Subcutaneous adipose tissue (tissue), 4 donors: ENCODE measurements around the gene DHX34. TPM values are rescaled to one million over a fixed set of nuclear protein-coding genes. Genes with fewer than 3 reads are reported as not detected.

ENCODE experiments used
- total RNA-seq, 4 donors: library from RNA; depleted of rRNA; stranded (reverse); fragments of >200 nt; gene quantifications; one replicate each; pipeline ENCODE4 v1.1.0, GENCODE V29; 2016
- TF ChIP-seq, protein P1 (sequence below): fragments of 450-650 bp; IDR thresholded peaks from one replicate; pipeline ENCODE4 v1.5.1; 2016; ENCODE audit warnings: low read depth, mild to moderate bottlenecking, control low read depth, antibody characterized with exemption, moderate library complexity

The DHX34 gene
- total RNA-seq, 4 donors from 2014 or later, result 7.3 to 8.2 (median 8.1) TPM

DNA sequence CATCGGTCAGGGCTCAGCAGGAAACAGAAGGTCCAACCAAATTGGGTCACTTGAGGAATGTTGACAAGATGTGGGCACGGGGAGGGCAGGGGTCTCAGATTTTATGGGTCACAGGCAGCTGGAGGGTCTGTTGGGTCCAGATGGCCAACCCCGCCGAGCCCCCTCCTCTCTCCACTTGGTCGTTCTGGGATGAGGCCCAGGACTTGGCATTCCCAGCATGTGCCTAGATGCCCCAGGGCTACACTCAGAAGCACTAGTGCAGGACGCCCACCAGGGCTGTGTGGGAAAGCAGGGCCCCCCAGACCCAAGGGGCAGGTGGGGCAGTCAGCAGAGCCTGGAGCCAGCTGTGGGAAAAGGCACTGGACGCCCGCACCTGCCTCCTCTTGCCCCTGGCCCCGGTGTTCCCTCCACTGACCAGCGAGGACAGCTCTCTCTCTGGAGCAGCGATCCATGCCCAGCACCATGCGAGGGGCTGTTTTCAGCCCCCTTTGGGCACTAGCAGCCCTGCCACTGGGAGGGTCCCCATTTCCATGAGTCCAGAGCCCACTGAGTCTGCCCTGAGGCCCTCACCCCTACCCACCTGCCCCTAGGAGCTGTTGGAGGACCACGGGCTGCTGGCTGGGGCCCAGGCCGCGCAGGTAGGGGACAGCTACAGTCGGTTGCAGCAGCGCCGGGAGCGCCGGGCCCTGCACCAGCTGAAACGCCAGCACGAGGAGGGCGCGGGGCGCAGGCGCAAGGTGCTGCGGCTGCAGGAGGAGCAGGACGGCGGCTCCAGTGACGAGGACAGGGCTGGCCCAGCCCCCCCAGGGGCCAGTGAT, 26.0 kb downstream of the DHX34 start:
- TF ChIP-seq, protein P1, sequence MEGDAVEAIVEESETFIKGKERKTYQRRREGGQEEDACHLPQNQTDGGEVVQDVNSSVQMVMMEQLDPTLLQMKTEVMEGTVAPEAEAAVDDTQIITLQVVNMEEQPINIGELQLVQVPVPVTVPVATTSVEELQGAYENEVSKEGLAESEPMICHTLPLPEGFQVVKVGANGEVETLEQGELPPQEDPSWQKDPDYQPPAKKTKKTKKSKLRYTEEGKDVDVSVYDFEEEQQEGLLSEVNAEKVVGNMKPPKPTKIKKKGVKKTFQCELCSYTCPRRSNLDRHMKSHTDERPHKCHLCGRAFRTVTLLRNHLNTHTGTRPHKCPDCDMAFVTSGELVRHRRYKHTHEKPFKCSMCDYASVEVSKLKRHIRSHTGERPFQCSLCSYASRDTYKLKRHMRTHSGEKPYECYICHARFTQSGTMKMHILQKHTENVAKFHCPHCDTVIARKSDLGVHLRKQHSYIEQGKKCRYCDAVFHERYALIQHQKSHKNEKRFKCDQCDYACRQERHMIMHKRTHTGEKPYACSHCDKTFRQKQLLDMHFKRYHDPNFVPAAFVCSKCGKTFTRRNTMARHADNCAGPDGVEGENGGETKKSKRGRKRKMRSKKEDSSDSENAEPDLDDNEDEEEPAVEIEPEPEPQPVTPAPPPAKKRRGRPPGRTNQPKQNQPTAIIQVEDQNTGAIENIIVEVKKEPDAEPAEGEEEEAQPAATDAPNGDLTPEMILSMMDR, result no peak

DNA sequence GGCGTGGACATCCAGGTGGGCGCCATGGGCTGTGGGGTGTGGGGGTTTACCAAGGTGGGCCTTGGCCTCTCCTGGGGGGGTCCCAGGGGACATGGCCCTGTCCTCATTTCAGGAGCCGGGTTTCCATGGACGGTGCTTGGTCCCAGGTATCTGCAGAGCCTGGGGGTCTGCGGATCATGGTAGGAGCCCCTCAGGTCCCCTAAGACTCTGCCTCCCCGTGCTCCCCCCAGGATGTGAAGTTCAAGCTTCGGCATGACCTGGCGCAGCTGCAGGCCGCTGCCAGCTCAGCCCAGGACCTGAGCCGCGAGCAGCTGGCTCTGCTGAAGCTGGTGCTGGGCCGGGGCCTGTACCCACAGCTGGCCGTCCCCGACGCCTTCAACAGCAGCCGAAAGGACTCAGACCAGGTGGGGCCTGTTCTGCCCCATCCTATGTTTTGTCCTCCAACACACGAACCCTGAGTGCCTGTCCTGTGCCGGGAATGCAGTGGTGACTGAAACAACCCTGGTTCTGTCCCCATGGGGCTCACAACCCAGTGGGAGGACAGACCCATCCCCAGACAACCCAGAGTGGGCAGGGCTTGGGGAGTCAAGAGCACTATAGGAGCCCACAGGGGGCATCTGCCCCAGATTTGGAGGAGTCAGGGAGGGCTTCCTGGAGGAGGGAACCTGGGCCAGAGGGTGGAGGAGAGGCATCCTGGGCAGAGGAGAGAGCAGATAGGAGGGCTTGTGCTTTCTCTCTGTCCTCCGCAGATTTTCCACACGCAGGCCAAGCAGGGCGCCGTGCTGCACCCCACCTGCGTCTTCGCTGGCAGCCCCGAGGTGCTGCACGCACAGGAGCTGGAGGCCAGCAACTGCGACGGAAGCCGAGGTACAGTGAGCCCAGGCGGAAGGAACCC, 26.8 kb downstream of the DHX34 start:
- TF ChIP-seq, protein P1, result no peak

DNA sequence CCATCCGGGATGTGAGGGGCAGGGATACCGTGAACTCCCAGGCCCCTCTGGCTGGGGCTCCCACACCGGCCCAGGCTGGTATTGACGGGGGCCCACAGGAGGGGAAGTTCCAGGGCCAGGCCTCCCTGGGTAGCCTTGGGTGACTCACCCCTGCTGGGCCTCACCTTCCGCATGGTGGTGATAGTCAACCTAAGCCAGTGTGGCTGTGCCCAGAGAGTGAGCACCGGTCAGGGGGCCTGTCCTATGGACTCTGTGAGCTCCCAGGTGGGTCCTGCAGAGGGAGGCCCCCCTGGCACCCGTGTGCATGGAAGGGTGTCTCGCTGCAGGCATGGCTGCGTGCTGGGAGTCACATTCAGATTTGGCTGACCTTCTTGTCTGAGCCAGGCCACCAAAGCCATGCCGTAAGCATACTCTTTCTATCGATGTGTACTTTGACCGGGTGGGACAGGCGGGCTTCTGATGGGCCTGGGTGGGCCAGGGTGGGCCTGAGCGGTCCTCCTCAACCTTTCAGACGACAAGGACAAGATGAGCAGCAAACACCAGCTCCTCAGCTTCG, 27.6 kb downstream of the DHX34 start:
- TF ChIP-seq, protein P1, result no peak

DNA sequence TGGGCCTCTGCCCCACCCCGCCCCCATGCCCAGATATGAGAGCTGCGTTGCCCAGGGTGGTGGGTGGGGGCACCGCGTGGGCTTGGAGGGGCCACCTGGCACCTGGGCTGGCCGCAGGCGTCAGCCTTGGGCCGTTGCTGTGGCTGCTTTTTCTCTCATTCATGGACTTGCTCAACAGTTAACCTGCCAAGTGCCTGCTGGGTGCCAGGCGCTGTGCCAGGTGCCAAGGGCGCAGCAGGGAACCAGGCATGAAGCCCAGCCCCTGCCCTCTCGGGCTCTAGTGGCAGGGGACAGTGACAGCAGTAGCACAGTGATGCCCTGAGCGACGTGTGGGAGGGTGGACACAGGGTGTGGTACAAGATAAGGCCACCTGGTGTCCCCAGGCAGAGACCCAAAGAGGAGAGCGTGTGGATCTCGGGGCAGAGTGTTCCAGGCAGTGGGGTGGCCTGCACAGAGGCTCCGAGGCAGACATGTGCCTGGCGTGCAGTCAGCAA, 28.1 kb downstream of the DHX34 start:
- TF ChIP-seq, protein P1, result no peak

DNA sequence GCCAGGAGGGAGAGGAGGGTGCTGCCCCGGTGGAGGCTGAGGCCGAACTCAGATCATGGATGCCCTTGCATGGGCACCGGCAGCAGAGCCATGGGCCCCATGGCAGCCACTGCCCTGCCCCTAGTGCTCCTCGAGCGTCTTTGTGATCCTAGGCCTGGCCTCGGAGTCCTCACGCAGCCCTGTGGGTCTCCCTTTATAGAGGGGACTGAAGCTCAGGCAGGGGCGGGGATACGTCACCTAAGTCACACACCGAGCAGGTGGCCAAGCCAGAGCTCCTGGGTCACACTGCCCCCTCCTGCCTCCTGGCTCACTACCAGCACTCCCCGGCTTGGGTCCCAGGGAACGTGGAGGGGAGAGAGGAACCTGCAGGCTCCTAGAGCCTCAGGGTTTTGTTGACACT, 28.7 kb downstream of the DHX34 start:
- TF ChIP-seq, protein P1, result no peak

DNA sequence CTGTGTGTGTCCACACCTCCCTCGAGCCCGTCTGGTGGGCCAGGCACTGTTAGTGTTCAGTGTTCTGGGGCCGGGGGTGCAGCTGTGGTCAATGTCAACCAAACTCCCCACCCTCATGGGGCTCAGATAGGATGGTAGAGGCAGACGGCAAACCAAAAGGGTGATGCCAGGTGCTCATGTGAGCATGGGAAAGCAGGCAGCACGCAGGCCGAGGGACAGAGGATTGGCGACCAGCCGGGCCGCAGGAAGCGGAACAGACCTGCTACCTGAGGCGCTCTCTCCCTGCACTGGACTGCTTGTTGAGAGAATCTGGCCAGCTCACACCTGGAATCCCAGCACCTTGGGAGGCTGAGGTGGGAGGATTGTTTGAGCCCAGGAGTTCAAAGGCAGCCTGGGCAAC, 29.1 kb downstream of the DHX34 start:
- TF ChIP-seq, protein P1, result no peak
